OCI-LY3 (cell line): ENCODE results near the gene CREB3L1.
"Not testable (repeated sequence)": the region's sequence is repeated elsewhere in the genome, so short reads cannot be mapped to it uniquely, and the experiment has no call there.

Experiments used
- H2AFZ ChIP-seq: fragments of 200-600, 300-600 bp; shearing (Covaris generic); 2 replicates; pipeline ENCODE4 v1.6.0; 2014; ENCODE audit warnings: antibody characterized with exemption, low read depth, low read length
- H3K27ac ChIP-seq: fragments of 200-600, 300-600 bp; sonication (generic); 2 replicates; pipeline ENCODE4 v1.5.1; 2014; ENCODE audit warnings: mild to moderate bottlenecking, low read length, moderate library complexity, mixed read lengths
- H3K27me3 ChIP-seq: fragments of 200-600, 300-600 bp; sonication (generic); 2 replicates; pipeline ENCODE4 v1.6.1; 2014; ENCODE audit warnings: low read depth, low read length, mixed read lengths
- H3K36me3 ChIP-seq: fragments of 200-600, 300-600 bp; sonication (generic); replicated peaks from 2 replicates; pipeline ENCODE3; 2014; ENCODE audit warnings: low read depth, low read length, mixed read lengths
- H3K4me1 ChIP-seq: fragments of 300-600, 200-600 bp; sonication (generic); 2 replicates; pipeline ENCODE4 v1.6.1; 2014; ENCODE audit warnings: low read length, mixed read lengths
- H3K4me2 ChIP-seq: fragments of 200-600, 300-600 bp; sonication (generic); 2 replicates; pipeline ENCODE4 v1.6.1; 2014; ENCODE audit warnings: low read length, mixed read lengths
- H3K4me3 ChIP-seq: fragments of 300-600, 200-600 bp; sonication (generic); 2 replicates; pipeline ENCODE4 v1.5.1; 2014; ENCODE audit warnings: antibody characterized with exemption, mild to moderate bottlenecking, low read length, moderate library complexity
- H3K79me2 ChIP-seq: fragments of 300-600, 200-600 bp; shearing (Covaris generic); 2 replicates; pipeline ENCODE4 v1.6.1; 2014; ENCODE audit warnings: mild to moderate bottlenecking, low read length, mixed read lengths
- H3K9ac ChIP-seq: fragments of 300-600, 200-600 bp; shearing (Covaris generic); 2 replicates; pipeline ENCODE4 v1.6.0; 2014; ENCODE audit warnings: mild to moderate bottlenecking, low read length, moderate library complexity
- H3K9me3 ChIP-seq: fragments of 200-600, 300-600 bp; shearing (Covaris generic); 2 replicates; pipeline ENCODE4 v1.6.1; 2014; ENCODE audit warnings: low read length, mixed read lengths; ENCODE audit not compliant: insufficient read depth
- H4K20me1 ChIP-seq: fragments of 200-600, 300-600 bp; sonication (generic); 2 replicates; pipeline ENCODE4 v1.6.1; 2016; ENCODE audit warnings: low read length, mixed read lengths; ENCODE audit not compliant: insufficient read depth
- EZH2phosphoT487 ChIP-seq: fragments of 200-600 bp; shearing (Covaris generic); IDR thresholded peaks from 2 replicates; pipeline ENCODE4 v1.6.1; 2018; ENCODE audit warnings: antibody characterized with exemption, mixed run types, low read depth
- TF ChIP-seq, protein P1 (sequence below): fragments of 200-600, 300-600 bp; sonication (generic); IDR thresholded peaks from 2 replicates; pipeline ENCODE4 v1.5.1; 2014; ENCODE audit warnings: antibody characterized with exemption, low read length, low read depth

Gene CREB3L1

DNA sequence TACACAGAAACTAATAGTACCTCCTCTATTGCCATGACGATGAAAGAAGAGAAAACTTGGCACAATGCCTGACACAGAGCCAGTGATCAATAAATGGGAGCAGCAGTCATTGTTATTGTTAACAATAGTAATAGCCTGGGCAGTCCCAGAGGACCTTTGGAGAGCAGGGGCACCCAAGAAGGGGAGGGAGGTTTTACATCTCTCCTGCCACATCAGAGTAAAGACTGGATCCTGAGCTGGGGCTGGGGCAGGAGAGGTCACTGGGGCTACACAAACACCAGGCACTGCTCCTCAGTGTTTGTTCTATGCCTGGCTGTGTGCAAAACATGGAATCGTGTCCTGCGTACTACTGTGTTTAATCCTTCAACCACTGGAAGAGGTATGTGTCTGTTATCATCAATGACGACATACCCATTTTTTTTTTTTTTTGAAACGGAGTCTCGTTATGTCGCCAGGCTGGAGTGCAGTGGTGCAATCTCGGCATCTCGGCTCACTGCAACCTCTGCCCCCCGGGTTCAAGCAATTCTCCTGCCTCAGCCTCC, 25.0 kb upstream of the CREB3L1 start:
- Histone ChIP-seq H3K4me2 (no peak overlapping the region), H3K9me3 (no peaks in the 10 kb centered on the region), H4K20me1 (no peaks in the 10 kb centered on the region), H3K4me1 (peaks cover 21% of the 10 kb centered on the region), H3K27ac (no peak overlapping the region), H3K36me3 (no peaks in the 10 kb centered on the region), H3K79me2 (no peaks in the 10 kb centered on the region), H2AFZ (no peak overlapping the region), H3K27me3 (no peaks in the 10 kb centered on the region), H3K4me3 (no peak overlapping the region), H3K9ac (no peak overlapping the region)
- TF ChIP-seq EZH2phosphoT487 = no peak
- TF ChIP-seq, protein P1, sequence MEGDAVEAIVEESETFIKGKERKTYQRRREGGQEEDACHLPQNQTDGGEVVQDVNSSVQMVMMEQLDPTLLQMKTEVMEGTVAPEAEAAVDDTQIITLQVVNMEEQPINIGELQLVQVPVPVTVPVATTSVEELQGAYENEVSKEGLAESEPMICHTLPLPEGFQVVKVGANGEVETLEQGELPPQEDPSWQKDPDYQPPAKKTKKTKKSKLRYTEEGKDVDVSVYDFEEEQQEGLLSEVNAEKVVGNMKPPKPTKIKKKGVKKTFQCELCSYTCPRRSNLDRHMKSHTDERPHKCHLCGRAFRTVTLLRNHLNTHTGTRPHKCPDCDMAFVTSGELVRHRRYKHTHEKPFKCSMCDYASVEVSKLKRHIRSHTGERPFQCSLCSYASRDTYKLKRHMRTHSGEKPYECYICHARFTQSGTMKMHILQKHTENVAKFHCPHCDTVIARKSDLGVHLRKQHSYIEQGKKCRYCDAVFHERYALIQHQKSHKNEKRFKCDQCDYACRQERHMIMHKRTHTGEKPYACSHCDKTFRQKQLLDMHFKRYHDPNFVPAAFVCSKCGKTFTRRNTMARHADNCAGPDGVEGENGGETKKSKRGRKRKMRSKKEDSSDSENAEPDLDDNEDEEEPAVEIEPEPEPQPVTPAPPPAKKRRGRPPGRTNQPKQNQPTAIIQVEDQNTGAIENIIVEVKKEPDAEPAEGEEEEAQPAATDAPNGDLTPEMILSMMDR = no peak

DNA sequence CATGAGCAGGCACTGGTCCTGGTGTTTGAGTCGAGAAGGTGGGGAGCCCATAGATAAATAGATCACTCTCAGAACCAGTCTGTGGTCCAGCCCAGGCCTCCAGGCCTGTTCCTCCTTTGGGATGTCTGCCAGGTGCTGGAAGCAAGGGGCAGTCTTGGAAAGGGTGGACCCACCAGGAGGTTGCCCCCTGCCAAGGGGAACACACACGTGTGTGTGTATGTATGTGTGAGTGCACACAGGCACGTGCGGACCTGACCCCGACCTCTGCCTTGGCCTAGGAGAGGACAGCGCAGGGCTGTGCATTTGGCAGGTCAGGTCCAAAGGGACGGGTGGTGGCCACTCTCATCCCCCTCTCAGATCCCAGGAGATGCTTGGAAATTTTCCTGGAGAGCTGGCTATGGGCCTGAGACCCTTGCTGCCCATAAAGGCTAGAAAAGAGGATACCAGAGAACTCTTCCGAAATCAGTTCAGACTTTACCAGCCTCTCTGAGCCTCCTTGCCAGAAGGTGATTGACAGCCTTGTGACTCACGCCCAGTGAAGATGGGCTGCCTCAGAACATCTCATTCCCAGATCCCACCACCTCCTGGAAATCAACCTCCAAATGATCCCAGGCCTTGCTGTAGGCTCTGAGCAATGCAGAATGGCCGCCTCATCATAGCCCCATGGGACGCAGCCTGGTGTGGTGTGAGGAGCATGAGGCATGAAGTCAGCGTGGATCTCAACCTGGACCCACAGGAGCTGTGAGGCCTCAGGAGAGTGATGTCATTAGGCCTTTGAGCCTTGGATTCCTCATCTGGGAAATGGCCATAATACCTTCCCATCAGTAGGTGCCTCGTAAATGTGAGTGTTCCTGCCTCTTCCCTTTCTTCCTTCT, 24.0 kb upstream of the CREB3L1 start:
- no peaks in the 10 kb centered on the region for H3K27me3 ChIP-seq
- no peak for TF ChIP-seq EZH2phosphoT487
- TF ChIP-seq, protein P1 = no peak
- H2AFZ ChIP-seq = no peak overlapping the region
- no peaks in the 10 kb centered on the region for H3K79me2 ChIP-seq
- H3K27ac ChIP-seq = no peak overlapping the region
- H3K4me2 ChIP-seq = no peak overlapping the region
- peaks cover 15% of the 10 kb centered on the region for H3K4me1 ChIP-seq
- H3K9me3 ChIP-seq = no peaks in the 10 kb centered on the region
- H3K9ac ChIP-seq = no peak overlapping the region
- no peak overlapping the region for H3K4me3 ChIP-seq
- no peaks in the 10 kb centered on the region for H3K36me3 ChIP-seq
- H4K20me1 ChIP-seq = no peaks in the 10 kb centered on the region

DNA sequence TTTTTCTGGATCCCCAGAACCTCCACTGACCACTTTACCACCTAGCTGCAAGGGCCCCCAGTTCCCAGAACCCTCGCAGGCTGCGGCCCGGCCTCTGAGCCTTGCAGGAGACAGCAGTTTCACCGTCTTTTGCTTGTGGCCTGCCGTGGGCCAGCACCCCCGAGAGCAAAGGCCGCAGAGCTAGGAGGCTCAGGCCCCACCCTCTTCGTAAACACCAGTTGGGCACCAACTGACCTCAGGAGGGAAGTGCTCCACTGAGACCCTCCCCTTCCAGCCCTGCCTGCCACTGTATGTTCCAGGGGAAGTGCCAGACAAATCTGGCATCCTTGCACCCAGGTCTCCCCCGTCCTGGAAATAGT, 23.4 kb upstream of the CREB3L1 start:
- no peak for TF ChIP-seq EZH2phosphoT487
- TF ChIP-seq, protein P1 = no peak
- no peaks in the 10 kb centered on the region for H4K20me1 ChIP-seq
- H2AFZ ChIP-seq = no peak overlapping the region
- H3K36me3 ChIP-seq = no peaks in the 10 kb centered on the region
- H3K4me1 ChIP-seq = peaks cover 9% of the 10 kb centered on the region
- H3K9me3 ChIP-seq = no peaks in the 10 kb centered on the region
- no peak overlapping the region for H3K4me3 ChIP-seq
- no peak overlapping the region for H3K9ac ChIP-seq
- H3K4me2 ChIP-seq = no peak overlapping the region
- H3K27ac ChIP-seq = no peak overlapping the region
- no peaks in the 10 kb centered on the region for H3K79me2 ChIP-seq
- H3K27me3 ChIP-seq = no peaks in the 10 kb centered on the region

DNA sequence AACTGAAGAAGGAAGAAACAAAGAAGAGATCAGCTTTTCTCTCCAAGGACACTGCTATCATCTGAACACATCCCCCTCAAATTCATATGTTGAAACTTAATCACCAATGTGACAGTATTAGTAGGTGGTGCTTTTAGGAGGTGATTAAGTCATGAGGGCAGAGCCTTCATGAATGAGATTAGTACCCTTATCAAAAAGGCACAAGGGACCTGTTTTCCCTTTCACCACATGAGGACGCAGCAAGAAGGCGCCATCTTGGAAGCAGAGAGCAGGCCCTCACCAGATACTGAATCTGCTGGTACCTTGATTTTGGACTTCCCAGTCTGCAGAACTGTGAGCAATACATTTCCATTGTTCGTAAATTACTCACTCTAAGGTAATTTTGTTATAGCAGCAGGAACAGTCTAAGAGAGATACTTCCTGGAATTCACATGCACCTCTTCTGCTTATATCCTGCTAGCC, 20.9 kb upstream of the CREB3L1 start:
- no peaks in the 10 kb centered on the region for H4K20me1 ChIP-seq
- no peaks in the 10 kb centered on the region for H3K79me2 ChIP-seq
- H3K27me3 ChIP-seq = no peaks in the 10 kb centered on the region
- no peak overlapping the region for H3K4me2 ChIP-seq
- H3K27ac ChIP-seq = no peak overlapping the region
- H3K9me3 ChIP-seq = no peaks in the 10 kb centered on the region
- TF ChIP-seq EZH2phosphoT487 = no peak
- TF ChIP-seq, protein P1 = no peak
- peaks cover 18% of the 10 kb centered on the region for H3K4me1 ChIP-seq
- no peaks in the 10 kb centered on the region for H3K36me3 ChIP-seq
- H3K4me3 ChIP-seq = no peak overlapping the region
- H2AFZ ChIP-seq = no peak overlapping the region
- H3K9ac ChIP-seq = no peak overlapping the region

DNA sequence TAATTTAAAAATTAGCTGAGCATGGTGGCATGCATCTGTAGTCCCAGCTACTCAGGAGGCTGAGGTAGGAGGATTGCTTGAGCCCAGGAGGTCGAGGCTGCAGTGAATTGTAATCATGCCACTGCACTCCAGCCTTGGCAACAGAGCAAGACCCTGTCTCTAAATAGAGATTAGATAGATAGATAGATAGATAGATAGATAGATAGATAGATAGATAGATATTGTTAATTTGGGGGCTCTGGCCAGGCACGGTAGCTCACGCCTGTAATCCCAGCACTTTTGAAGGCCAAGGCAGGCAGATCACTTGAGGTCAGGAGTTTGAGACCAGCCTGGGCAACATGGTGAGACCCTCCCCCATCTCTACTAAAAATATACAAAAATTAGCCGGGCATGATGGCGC, 18.1 kb upstream of the CREB3L1 start:
- not testable (repeated sequence) for H3K4me2 ChIP-seq, H3K4me3 ChIP-seq, H3K27me3 ChIP-seq, H2AFZ ChIP-seq, H3K9me3 ChIP-seq, H4K20me1 ChIP-seq, H3K79me2 ChIP-seq, H3K36me3 ChIP-seq, H3K27ac ChIP-seq, H3K9ac ChIP-seq
- peaks cover 38% of the 10 kb centered on the region for H3K4me1 ChIP-seq
